GM12873 (cell line): Measurements from ENCODE around the gene MIX23.
A peak's percentile ranks its signal among the peaks of the same experiment; 100 is the strongest.

Experiments
- CTCF ChIP-seq: IDR thresholded peaks from 2 replicates; pipeline ENCODE4 v1.5.1; 2012; ENCODE audit warnings: low read depth, mild to moderate bottlenecking, moderate library complexity, low read length, control low read depth; ENCODE audit not compliant: insufficient read depth; ENCODE audit errors: missing control alignments

Gene MIX23

GRCh38 chr3:122324871-122325323 lies 58.1 kb downstream of the MIX23 start, which contains the start of gene CSTA:
Gene CSTA (plus strand): TSS chr3:122325248. CDS start chr3:122325293, 45 bp downstream.
- no peak for TF ChIP-seq CTCF

GRCh38 chr3:122322095-122323075 lies 60.6 kb downstream of the MIX23 start:
- no peak for TF ChIP-seq CTCF

GRCh38 chr3:122318620-122319019 lies 64.4 kb downstream of the MIX23 start:
- no peak for TF ChIP-seq CTCF

GRCh38 chr3:122316368-122316767 lies 66.7 kb downstream of the MIX23 start:
- no peak for TF ChIP-seq CTCF

- TF ChIP-seq CTCF, result peak; percentile 24
These were observed 67.4 kb downstream of the MIX23 start for GRCh38 chr3:122315619-122316018.

GRCh38 chr3:122314228-122314876 lies 68.7 kb downstream of the MIX23 start:
- TF ChIP-seq CTCF, result no peak

GRCh38 chr3:122313281-122313680 lies 69.8 kb downstream of the MIX23 start:
- no peak for TF ChIP-seq CTCF
